ENCODE data around the gene CHD1. TPM values are rescaled to one million over a fixed set of nuclear protein-coding genes. Genes with fewer than 3 reads are reported as not detected.

Gene CHD1
- total and polyA plus RNA-seq, 2 of the 4 experiments (the other 2 are of a cell fraction): 12.3 to 33.7 TPM

GRCh38 chr5:98938464-98938863, 9.7 kb upstream of the CHD1 start:
- ATAC-seq (ENCODE audit: low read depth): peak; percentile 68
- H2BK15ac ChIP-seq (ENCODE audit: low read depth, low read length): no peak overlapping the region
- no peak for TF ChIP-seq MAFK (IDR thresholded peaks at IDR 0.05; ENCODE audit: low read depth, low read length)
- no peak for TF ChIP-seq RFX5 (IDR thresholded peaks at IDR 0.05; ENCODE audit: low read depth, low read length)
- no peak for TF ChIP-seq CTCF (conservative IDR thresholded peaks at IDR 0.05; ENCODE audit: low read depth, low read length)
- TF ChIP-seq ELK1 (IDR thresholded peaks at IDR 0.05; ENCODE audit: borderline replicate concordance, low read depth, low read length): no peak
- no peak for TF ChIP-seq BHLHE40 (IDR thresholded peaks at IDR 0.05; ENCODE audit: low read depth, low read length)
- TF ChIP-seq USF2 (IDR thresholded peaks at IDR 0.05; ENCODE audit: low read depth, low read length): no peak
- TF ChIP-seq RCOR1 (IDR thresholded peaks at IDR 0.05; ENCODE audit: insufficient replicate concordance, low read length): no peak
- no peak for TF ChIP-seq RAD21 (IDR thresholded peaks at IDR 0.05; ENCODE audit: low read length)
- no peak for TF ChIP-seq POLR2A (IDR thresholded peaks at IDR 0.05; ENCODE audit: low read depth, low read length)
- TF ChIP-seq CHD1 (IDR thresholded peaks at IDR 0.05; ENCODE audit: low read depth, low read length): no peak
- no peak for TF ChIP-seq MAZ (IDR thresholded peaks at IDR 0.05; ENCODE audit: borderline replicate concordance, low read depth, low read length)
- TF ChIP-seq SMC3 (IDR thresholded peaks at IDR 0.05; ENCODE audit: low read depth, low read length): no peak
- TF ChIP-seq MXI1 (IDR thresholded peaks at IDR 0.05; ENCODE audit: borderline replicate concordance, low read depth, low read length): no peak
- H3K4ac ChIP-seq (ENCODE audit: low read depth, low read length): no peak overlapping the region
- no peak overlapping the region for H3K23ac ChIP-seq (ENCODE audit: low read depth, low read length)
- dilution Hi-C loops (cut with HindIII; ENCODE audit: low sequenced_read_pairs, unreplicated experiment): no loop called here
- in situ Hi-C loops (cut with MboI; ENCODE audit: low sequenced_read_pairs): no loop called here
- no peak overlapping the region for H4K5ac ChIP-seq (ENCODE audit: low read depth, low read length)
- intact Hi-C loops (cut with micrococcal nuclease): no loop called here
- no peak overlapping the region for H3K27ac ChIP-seq (ENCODE audit: insufficient read depth, low read length)
- no peak overlapping the region for H2AFZ ChIP-seq (replicated peaks; ENCODE audit: low read length, poor library complexity)
- H3K9ac ChIP-seq (ENCODE audit: low read depth, low read length): no peak overlapping the region
- no peak overlapping the region for H2AK9ac ChIP-seq (replicated peaks; ENCODE audit: low read depth, low read length, poor library complexity)
- H2AK5ac ChIP-seq (ENCODE audit: low read depth, low read length): no peak overlapping the region
- no peak overlapping the region for H2BK20ac ChIP-seq (ENCODE audit: low read depth, low read length)
- peaks cover 4% of the 10 kb centered on the region; the same call in 1 of the 2 replicates for H3K4me1 ChIP-seq (ENCODE audit: control insufficient read depth, insufficient read depth, low read length)
- no peaks in the 10 kb centered on the region for H3K9me3 ChIP-seq (ENCODE audit: control insufficient read depth, insufficient read depth, low read length)
- H3K18ac ChIP-seq (ENCODE audit: low read depth, low read length): no peak overlapping the region
- POLR2A ChIA-PET (ENCODE audit: unreplicated experiment): no interaction called here
- no peak overlapping the region for H4K8ac ChIP-seq (ENCODE audit: low read depth in 2 of 2, low read length in 2 of 2)
- H2BK120ac ChIP-seq (ENCODE audit: low read depth, low read length): no peak overlapping the region
- no peak overlapping the region for H4K91ac ChIP-seq (ENCODE audit: insufficient read depth, low read depth, low read length)
- H3K4me2 ChIP-seq (ENCODE audit: low read depth, low read length): peak overlapping the region; percentile 10; the same call in 1 of the 2 replicates
- H3K56ac ChIP-seq (ENCODE audit: extremely low read depth, insufficient read depth, low read length): no peak overlapping the region
- DNase-seq: peak; percentile 41
- no peaks in the 10 kb centered on the region for H3K27me3 ChIP-seq (ENCODE audit: control insufficient read depth, insufficient read depth, low read length)
- no peaks in the 10 kb centered on the region; the same call in 1 of the 2 replicates for H3K9me1 ChIP-seq (ENCODE audit: insufficient read depth, low read length)
- H3K36me3 ChIP-seq (ENCODE audit: control insufficient read depth, insufficient read depth, low read length): no peaks in the 10 kb centered on the region
- CTCF ChIA-PET: no interaction called here
- no peak overlapping the region for H3K14ac ChIP-seq (replicated peaks; ENCODE audit: low read depth, low read length)
- BruUV-seq (replicated peaks): no TSS peak
- no peak overlapping the region for H3K4me3 ChIP-seq (ENCODE audit: insufficient read depth, low read depth, low read length)
- H4K20me1 ChIP-seq (ENCODE audit: insufficient read depth, low read length): no peaks in the 10 kb centered on the region; the same call in 1 of the 2 replicates
- no CpG with 5 or more reads among the region's 2 CpGs for whole genome bisulfite sequencing, 2 experiments (ENCODE audit: extremely low coverage in 2 of 2, insufficient read length in 1 of 2)
- H3K79me1 ChIP-seq (ENCODE audit: low read depth in 1 of 2, low read length in 2 of 2): peaks cover 13 to 40% of the 10 kb centered on the region in 2 experiments; a peak in 2 of 4 replicates
- H2BK5ac ChIP-seq (ENCODE audit: low read depth, low read length, poor library complexity, severe bottlenecking): no peak overlapping the region

All from IMR-90 (cell line).